Measurements from ENCODE around the gene NEGR1. TPM values are rescaled to one million over a fixed set of nuclear protein-coding genes. Genes with fewer than 3 reads are reported as not detected.

Gene NEGR1
- total RNA-seq, 4 donors from 2014 or later = 34.5 to 58.8 (median 48.5) TPM

GRCh38 chr1:71498542-71498941 is 783.8 kb downstream of the NEGR1 start:
- no peaks in the 10 kb centered on the region for H3K36me3 ChIP-seq
- no peaks in the 10 kb centered on the region for H3K9me3 ChIP-seq
- DNase-seq (ENCODE audit: extremely low spot score) = no peak
- no peak overlapping the region for H3K27ac ChIP-seq (replicated peaks in 1 of 4)
- intact Hi-C loops (cut with DNase I) = no loop called here
- no peaks in the 10 kb centered on the region for H3K4me1 ChIP-seq
- no peak for TF ChIP-seq POLR2A (IDR thresholded peaks at IDR 0.05; ENCODE audit: low read depth)
- no peak for TF ChIP-seq EP300 (IDR thresholded peaks at IDR 0.05)
- no peak for TF ChIP-seq POLR2AphosphoS5 (IDR thresholded peaks at IDR 0.05)
- no peak for TF ChIP-seq CTCF (IDR thresholded peaks at IDR 0.05)
- no peaks in the 10 kb centered on the region for H3K27me3 ChIP-seq
- H3K4me3 ChIP-seq = no peak overlapping the region

GRCh38 chr1:71494163-71494562 is 788.2 kb downstream of the NEGR1 start:
- no peak for DNase-seq (ENCODE audit: extremely low spot score)
- intact Hi-C loops (cut with DNase I) = no loop called here
- no peaks in the 10 kb centered on the region for H3K9me3 ChIP-seq
- no peak overlapping the region for H3K27ac ChIP-seq (replicated peaks in 1 of 4)
- H3K4me1 ChIP-seq = no peaks in the 10 kb centered on the region
- H3K36me3 ChIP-seq = no peaks in the 10 kb centered on the region
- H3K4me3 ChIP-seq = no peak overlapping the region
- TF ChIP-seq POLR2AphosphoS5 (IDR thresholded peaks at IDR 0.05) = no peak
- TF ChIP-seq POLR2A (IDR thresholded peaks at IDR 0.05; ENCODE audit: low read depth) = no peak
- no peak for TF ChIP-seq CTCF (IDR thresholded peaks at IDR 0.05)
- TF ChIP-seq EP300 (IDR thresholded peaks at IDR 0.05) = no peak
- H3K27me3 ChIP-seq = no peaks in the 10 kb centered on the region

GRCh38 chr1:71492298-71493041 is 789.9 kb downstream of the NEGR1 start:
- no peak overlapping the region for H3K4me3 ChIP-seq
- intact Hi-C loops (cut with DNase I) = no loop called here
- H3K9me3 ChIP-seq = no peaks in the 10 kb centered on the region
- H3K4me1 ChIP-seq = no peaks in the 10 kb centered on the region
- no peaks in the 10 kb centered on the region for H3K36me3 ChIP-seq
- DNase-seq (ENCODE audit: extremely low spot score) = no peak
- H3K27me3 ChIP-seq = no peaks in the 10 kb centered on the region
- TF ChIP-seq POLR2AphosphoS5 (IDR thresholded peaks at IDR 0.05) = no peak
- TF ChIP-seq POLR2A (IDR thresholded peaks at IDR 0.05; ENCODE audit: low read depth) = no peak
- no peak for TF ChIP-seq EP300 (IDR thresholded peaks at IDR 0.05)
- TF ChIP-seq CTCF (IDR thresholded peaks at IDR 0.05) = no peak
- WGBS = 81% methylated on average over 7 of the region's 7 CpGs
- H3K27ac ChIP-seq (replicated peaks in 1 of 4) = no peak overlapping the region

- H3K4me1 ChIP-seq = no peaks in the 10 kb centered on the region
- no peaks in the 10 kb centered on the region for H3K27me3 ChIP-seq
- WGBS = 55% methylated on average over 5 of the region's 5 CpGs
- TF ChIP-seq CTCF (IDR thresholded peaks at IDR 0.05) (no peak), EP300 (IDR thresholded peaks at IDR 0.05) (no peak), POLR2AphosphoS5 (IDR thresholded peaks at IDR 0.05) (no peak), POLR2A (IDR thresholded peaks at IDR 0.05; ENCODE audit: low read depth) (no peak)
- H3K9me3 ChIP-seq = no peaks in the 10 kb centered on the region
- H3K4me3 ChIP-seq = no peak overlapping the region
- H3K27ac ChIP-seq (replicated peaks in 1 of 4) = no peak overlapping the region
- DNase-seq (ENCODE audit: extremely low spot score) = no peak
- no peaks in the 10 kb centered on the region for H3K36me3 ChIP-seq
- intact Hi-C loops (cut with DNase I) = no loop called here
These were observed 791.9 kb downstream of the NEGR1 start for GRCh38 chr1:71490432-71490831.
